ENCODE measurements around the gene NME9.

The NME9 gene

GRCh38 chr3:138361561-138361971 lies 31.9 kb upstream of the NME9 start:
- DNase-seq, result no peak

GRCh38 chr3:138360869-138361525 lies 31.3 kb upstream of the NME9 start:
- no peak for DNase-seq

- DNase-seq, result no peak
These were observed 30.5 kb upstream of the NME9 start for GRCh38 chr3:138359919-138360868.

- no peak for DNase-seq
These were observed 29.7 kb upstream of the NME9 start for GRCh38 chr3:138359148-138359918.

GRCh38 chr3:138356730-138357405 lies 27.2 kb upstream of the NME9 start:
- DNase-seq, result no peak

- no peak for DNase-seq
These were observed 25.4 kb upstream of the NME9 start for GRCh38 chr3:138355071-138355470.

GRCh38 chr3:138354376-138354775 lies 24.7 kb upstream of the NME9 start:
- no peak for DNase-seq

- DNase-seq, result no peak
These were observed 22.4 kb upstream of the NME9 start for GRCh38 chr3:138351916-138352550.

- DNase-seq, result no peak
These were observed 21.5 kb upstream of the NME9 start for GRCh38 chr3:138351151-138351550.

GRCh38 chr3:138349926-138350665 lies 20.4 kb upstream of the NME9 start:
- DNase-seq, result no peak

- DNase-seq, result peak in 1 of 2 experiments; percentile 17
These were observed 19.4 kb upstream of the NME9 start for GRCh38 chr3:138348754-138349739.

GRCh38 chr3:138347960-138348753 lies 18.5 kb upstream of the NME9 start, which contains the start of gene MRAS:
Gene MRAS, plus strand, starts transcription at chr3:138348579. Its CDS starts 24,305 bp downstream, at chr3:138372884.
- peak; percentile 62 to 67 for DNase-seq

GRCh38 chr3:138344754-138345153 lies 15.1 kb upstream of the NME9 start:
- DNase-seq, result no peak

GRCh38 chr3:138340511-138340910 lies 10.9 kb upstream of the NME9 start:
- no peak for DNase-seq

- no peak for DNase-seq
These were observed 9.2 kb upstream of the NME9 start for GRCh38 chr3:138338811-138339210.

GRCh38 chr3:138338244-138338643 lies 8.6 kb upstream of the NME9 start:
- no peak for DNase-seq

- no peak for DNase-seq
These were observed 6.9 kb upstream of the NME9 start for GRCh38 chr3:138336454-138336999.

GRCh38 chr3:138334608-138335007 lies 5.0 kb upstream of the NME9 start:
- no peak for DNase-seq

Measured in NCI-H2081 (cell line).